ENCODE data around the gene KRTAP19-1.
"Not testable (repeated sequence)": the region's sequence is repeated elsewhere in the genome, so short reads cannot be mapped to it uniquely, and the experiment has no call there.

The KRTAP19-1 gene

GRCh38 chr21:30480145-30480544 lies at the start of gene KRTAP19-1:
TSS of gene KRTAP19-1 (minus strand) at chr21:30480367. CDS start at chr21:30480317, 50 bp downstream.
- DNase-seq (ENCODE audit: low read depth in 2 of 2) = no peak

GRCh38 chr21:30518876-30519275 lies 38.7 kb upstream of the KRTAP19-1 start:
- DNase-seq (ENCODE audit: low read depth in 2 of 2) = no peak

GRCh38 chr21:30515681-30516080 lies 35.5 kb upstream of the KRTAP19-1 start:
- DNase-seq (ENCODE audit: low read depth in 2 of 2) = no peak

GRCh38 chr21:30505621-30506205 lies 25.5 kb upstream of the KRTAP19-1 start:
- DNase-seq (ENCODE audit: low read depth in 2 of 2) = not testable (repeated sequence)

GRCh38 chr21:30502041-30502440 lies 21.9 kb upstream of the KRTAP19-1 start, which contains the start of gene KRTAP19-5:
TSS of gene KRTAP19-5 (minus strand) at chr21:30502141. CDS start at chr21:30502090, 51 bp downstream.
- no peak for DNase-seq (ENCODE audit: low read depth in 2 of 2)

- DNase-seq (ENCODE audit: low read depth in 2 of 2) = no peak
Observed at GRCh38 chr21:30497065-30497464, 16.9 kb upstream of the KRTAP19-1 start, which contains the start of gene KRTAP19-4. TSS of gene KRTAP19-4 (minus strand) at chr21:30497165. CDS start at chr21:30497110, 55 bp downstream.

- DNase-seq (ENCODE audit: low read depth in 2 of 2) = no peak
Observed at GRCh38 chr21:30491963-30492428, 11.8 kb upstream of the KRTAP19-1 start, which contains the start of gene KRTAP19-3. TSS of gene KRTAP19-3 (minus strand) at chr21:30492013. CDS start at chr21:30491957, 56 bp downstream.

- DNase-seq (ENCODE audit: low read depth in 2 of 2) = no peak
Observed at GRCh38 chr21:30487336-30487735, 7.2 kb upstream of the KRTAP19-1 start, which contains the start of gene KRTAP19-2. TSS of gene KRTAP19-2 (minus strand) at chr21:30487436. CDS start at chr21:30487348, 88 bp downstream.

- DNase-seq (ENCODE audit: low read depth in 2 of 2) = no peak
Observed at GRCh38 chr21:30486180-30486579, 6.0 kb upstream of the KRTAP19-1 start.

GRCh38 chr21:30482130-30482529 lies 2.0 kb upstream of the KRTAP19-1 start:
- no peak for DNase-seq (ENCODE audit: low read depth in 2 of 2)

GRCh38 chr21:30479259-30479658 lies 908 bp downstream of the KRTAP19-1 start:
- no peak for DNase-seq (ENCODE audit: low read depth in 2 of 2)

GRCh38 chr21:30478004-30478403 lies 2.2 kb downstream of the KRTAP19-1 start:
- DNase-seq (ENCODE audit: low read depth in 2 of 2) = no peak

- no peak for DNase-seq (ENCODE audit: low read depth in 2 of 2)
Observed at GRCh38 chr21:30468900-30469714, 11.1 kb downstream of the KRTAP19-1 start.

GRCh38 chr21:30463713-30464112 lies 16.5 kb downstream of the KRTAP19-1 start:
- DNase-seq (ENCODE audit: low read depth in 2 of 2) = no peak

GRCh38 chr21:30448514-30448913 lies 31.7 kb downstream of the KRTAP19-1 start:
- no peak for DNase-seq (ENCODE audit: low read depth in 2 of 2)

GRCh38 chr21:30447056-30447455 lies 33.1 kb downstream of the KRTAP19-1 start:
- no peak for DNase-seq (ENCODE audit: low read depth in 2 of 2)

GRCh38 chr21:30444204-30444603 lies 36.0 kb downstream of the KRTAP19-1 start:
- DNase-seq (ENCODE audit: low read depth in 2 of 2) = no peak

GRCh38 chr21:30443226-30443625 lies 36.9 kb downstream of the KRTAP19-1 start:
- no peak for DNase-seq (ENCODE audit: low read depth in 2 of 2)

GRCh38 chr21:30439975-30440374 lies 40.2 kb downstream of the KRTAP19-1 start, which contains the start of gene KRTAP15-1:
TSS of gene KRTAP15-1 (plus strand) at chr21:30440275. CDS start at chr21:30440328, 53 bp downstream.
- DNase-seq (ENCODE audit: low read depth in 2 of 2) = no peak

GRCh38 chr21:30437010-30437565 lies 43.1 kb downstream of the KRTAP19-1 start:
- DNase-seq (ENCODE audit: low read depth in 2 of 2) = no peak

- peak in 1 of 2 experiments; percentile 1 for DNase-seq (ENCODE audit: low read depth in 2 of 2)
Observed at GRCh38 chr21:30434033-30434631, 46.0 kb downstream of the KRTAP19-1 start.
